K562 (cell line): Measurements from ENCODE around the gene TNK2. TPM values are rescaled to one million over a fixed set of nuclear protein-coding genes. Genes with fewer than 3 reads are reported as not detected.
A peak's percentile ranks its signal among the peaks of the same experiment; 100 is the strongest.

Experiments used
- CHAMP1 ChIP-seq: fragments of 450-650 bp; IDR thresholded peaks from 2 replicates; pipeline ENCODE4 v1.6.1; 2016; ENCODE audit warnings: mild to moderate bottlenecking
- CREBBP ChIP-seq: IDR thresholded peaks from one replicate; pipeline ENCODE4 v1.6.1; 2012; ENCODE audit warnings: low read depth, mild to moderate bottlenecking, control low read depth, inconsistent platforms, low read length
- CXXC5 ChIP-seq: fragments of 250-450 bp; sonication (Bioruptor Pico); IDR thresholded peaks from 2 replicates; pipeline ENCODE4 v1.8.0; 2022; ENCODE audit warnings: inconsistent platforms, mild to moderate bottlenecking, moderate library complexity
- FOXP1 ChIP-seq: sonication (generic); formaldehyde crosslinking; IDR thresholded peaks from 2 replicates; pipeline ENCODE4 v1.8.0; 2022; ENCODE audit warnings: mild to moderate bottlenecking, missing genetic modification reagents
- HDAC6 ChIP-seq: IDR thresholded peaks from 2 replicates; pipeline ENCODE4 v1.6.1; 2012; ENCODE audit warnings: low read depth, mild to moderate bottlenecking, control low read depth, inconsistent platforms, low read length, moderate library complexity
- PTRF ChIP-seq: fragments of 450-650 bp; IDR thresholded peaks from 2 replicates; pipeline ENCODE4 v1.6.1; 2016; ENCODE audit warnings: mild to moderate bottlenecking, missing genetic modification characterization, missing compliant biosample characterization
- PYGO2 ChIP-seq: fragments of 450-650 bp; IDR thresholded peaks from 2 replicates; pipeline ENCODE4 v1.6.1; 2016; ENCODE audit warnings: mild to moderate bottlenecking, missing genetic modification characterization, moderate library complexity, missing compliant biosample characterization
- TARDBP ChIP-seq: fragments of 450-650 bp; IDR thresholded peaks from 2 replicates; pipeline ENCODE4 v1.6.1; 2016
- TOE1 ChIP-seq, 2 experiments: fragments of 450-650 bp in 1 of 2; sonication (generic) in 1 of 2; formaldehyde crosslinking in 1 of 2; IDR thresholded peaks; 2 replicates each; pipeline versions ENCODE4 v1.7.1 to v1.8.0; 2016 to 2022; ENCODE audit warnings: borderline replicate concordance in 2 of 2, mild to moderate bottlenecking in 2 of 2, antibody characterized with exemption in 1 of 2, inconsistent platforms in 1 of 2, low read depth in 1 of 2, missing genetic modification reagents in 1 of 2, moderate library complexity in 1 of 2
- ZBTB7A ChIP-seq: IDR thresholded peaks from 2 replicates; pipeline ENCODE4 v1.6.1; 2011; ENCODE audit warnings: low read depth, mild to moderate bottlenecking, low read length, moderate library complexity, borderline replicate concordance; ENCODE audit not compliant: control insufficient read depth
- ZKSCAN8 ChIP-seq: fragments of 200-800 bp; sonication (Bioruptor generic); IDR thresholded peaks from 2 replicates; pipeline ENCODE4 v1.6.1; 2016; ENCODE audit warnings: missing genetic modification characterization, missing compliant biosample characterization
- ZNF316 ChIP-seq: fragments of 450-650 bp; IDR thresholded peaks from 2 replicates; pipeline ENCODE4 v1.6.1; 2016
- polyA plus RNA-seq, 8 experiments: library from polyadenylated mRNA; depleted of rRNA in 4 of 8; stranded (reverse) in 5 of 8; unstranded in 3 of 8; fragments of >200 nt; fragmentation: Nextera tagmentation in 2 of 8; fragmentation: Illumina TruSeq in 1 of 8; extraction: Ambion mirVana in 2 of 8; extraction: Trizol in 1 of 8; gene quantifications; 2 replicates each; pipeline versions ENCODE4 v1.2.1 to v1.2.3, GENCODE V29; 2011 to 2014; ENCODE audit warnings: inconsistent platforms in 1 of 8, missing spikeins in 1 of 8
- total RNA-seq, 7 experiments: library from RNA; depleted of rRNA in 6 of 7; stranded (reverse); fragments of >200 nt in 6 of 7; fragmentation: Illumina TruSeq in 2 of 7; extraction: Trizol in 2 of 7; gene quantifications; 2 replicates each; pipeline versions ENCODE4 v1.2.1 to v1.2.3, GENCODE V29; 2011 to 2021; ENCODE audit warnings: low replicate concordance in 1 of 7
- TF ChIP-seq, protein P1 (sequence below): fragments of 450-650 bp; IDR thresholded peaks from 2 replicates; pipeline ENCODE4 v1.6.1; 2016; ENCODE audit warnings: mild to moderate bottlenecking, moderate library complexity

TNK2 gene
- total and polyA plus RNA-seq, 9 of the 15 experiments (the other 6 are each of a cell fraction or from before 2014, with no cell fraction given), result 0.03 to 33.8 (median 6.5) TPM

DNA sequence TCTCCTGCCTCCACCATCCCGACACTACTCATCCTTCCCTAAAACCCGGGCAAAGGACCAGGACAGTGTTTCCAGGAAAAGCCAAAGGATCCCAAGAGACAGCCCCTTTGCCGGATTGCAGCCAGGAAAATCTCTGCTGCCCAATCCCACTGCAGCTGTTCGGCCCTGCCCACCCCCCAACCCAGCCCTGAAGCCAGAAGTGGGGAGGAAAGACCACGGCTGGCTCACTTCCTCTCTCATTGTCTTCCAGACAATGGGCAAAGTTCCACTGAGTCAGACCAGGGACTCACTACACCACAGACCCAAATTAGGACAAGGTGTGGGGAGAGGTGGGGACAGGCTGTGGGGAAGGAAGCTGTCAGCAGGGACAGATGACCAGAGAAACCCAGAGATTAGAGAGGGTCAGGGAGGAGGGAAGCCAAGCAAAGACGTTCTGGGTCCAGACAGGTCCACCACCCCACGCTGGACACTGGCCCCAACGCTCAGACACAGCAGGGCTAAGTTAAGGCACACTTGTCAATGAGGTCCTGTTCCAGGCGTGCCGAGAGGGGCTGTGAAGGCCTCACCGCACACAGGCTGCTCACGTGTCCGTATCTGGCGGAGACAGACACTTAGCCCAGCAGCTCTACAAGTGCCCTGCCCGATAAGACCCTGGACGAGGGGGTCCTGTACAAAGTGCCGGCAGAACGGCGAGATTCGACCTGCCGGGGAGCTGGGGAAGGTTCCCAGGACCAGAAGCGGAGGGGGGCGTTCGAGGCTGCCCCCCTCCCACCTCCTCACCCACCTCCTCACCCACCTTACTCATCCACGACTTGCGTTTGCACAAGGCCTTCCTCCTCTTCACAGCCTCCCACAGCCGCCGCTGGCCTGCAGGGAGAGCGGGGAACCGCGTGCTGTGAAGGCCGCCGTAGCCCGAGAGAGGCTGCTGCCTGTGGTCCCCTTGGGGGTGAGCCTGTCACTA lies 21.9 kb downstream of the TNK2 start (continued):
- TF ChIP-seq PTRF (tag), result no peak
- no peak for TF ChIP-seq CREBBP
- peak; percentile 77; the same call in 1 of the 2 replicates for TF ChIP-seq ZBTB7A
- peak; percentile 52; the same call in 1 of the 2 replicates for TF ChIP-seq CXXC5
- TF ChIP-seq ZNF316, result no peak
- TF ChIP-seq PYGO2, result no peak
- TF ChIP-seq ZKSCAN8, result no peak
- no peak for TF ChIP-seq TOE1 (IDR thresholded peaks at IDR 0.05; ENCODE audit: borderline replicate concordance)
- TF ChIP-seq TOE1 (CRISPR knock-in tag; IDR thresholded peaks at IDR 0.05; ENCODE audit: borderline replicate concordance, low read depth), result no peak
- no peak for TF ChIP-seq HDAC6
- no peak for TF ChIP-seq FOXP1 (CRISPR knock-in tag)
- TF ChIP-seq, protein P1, sequence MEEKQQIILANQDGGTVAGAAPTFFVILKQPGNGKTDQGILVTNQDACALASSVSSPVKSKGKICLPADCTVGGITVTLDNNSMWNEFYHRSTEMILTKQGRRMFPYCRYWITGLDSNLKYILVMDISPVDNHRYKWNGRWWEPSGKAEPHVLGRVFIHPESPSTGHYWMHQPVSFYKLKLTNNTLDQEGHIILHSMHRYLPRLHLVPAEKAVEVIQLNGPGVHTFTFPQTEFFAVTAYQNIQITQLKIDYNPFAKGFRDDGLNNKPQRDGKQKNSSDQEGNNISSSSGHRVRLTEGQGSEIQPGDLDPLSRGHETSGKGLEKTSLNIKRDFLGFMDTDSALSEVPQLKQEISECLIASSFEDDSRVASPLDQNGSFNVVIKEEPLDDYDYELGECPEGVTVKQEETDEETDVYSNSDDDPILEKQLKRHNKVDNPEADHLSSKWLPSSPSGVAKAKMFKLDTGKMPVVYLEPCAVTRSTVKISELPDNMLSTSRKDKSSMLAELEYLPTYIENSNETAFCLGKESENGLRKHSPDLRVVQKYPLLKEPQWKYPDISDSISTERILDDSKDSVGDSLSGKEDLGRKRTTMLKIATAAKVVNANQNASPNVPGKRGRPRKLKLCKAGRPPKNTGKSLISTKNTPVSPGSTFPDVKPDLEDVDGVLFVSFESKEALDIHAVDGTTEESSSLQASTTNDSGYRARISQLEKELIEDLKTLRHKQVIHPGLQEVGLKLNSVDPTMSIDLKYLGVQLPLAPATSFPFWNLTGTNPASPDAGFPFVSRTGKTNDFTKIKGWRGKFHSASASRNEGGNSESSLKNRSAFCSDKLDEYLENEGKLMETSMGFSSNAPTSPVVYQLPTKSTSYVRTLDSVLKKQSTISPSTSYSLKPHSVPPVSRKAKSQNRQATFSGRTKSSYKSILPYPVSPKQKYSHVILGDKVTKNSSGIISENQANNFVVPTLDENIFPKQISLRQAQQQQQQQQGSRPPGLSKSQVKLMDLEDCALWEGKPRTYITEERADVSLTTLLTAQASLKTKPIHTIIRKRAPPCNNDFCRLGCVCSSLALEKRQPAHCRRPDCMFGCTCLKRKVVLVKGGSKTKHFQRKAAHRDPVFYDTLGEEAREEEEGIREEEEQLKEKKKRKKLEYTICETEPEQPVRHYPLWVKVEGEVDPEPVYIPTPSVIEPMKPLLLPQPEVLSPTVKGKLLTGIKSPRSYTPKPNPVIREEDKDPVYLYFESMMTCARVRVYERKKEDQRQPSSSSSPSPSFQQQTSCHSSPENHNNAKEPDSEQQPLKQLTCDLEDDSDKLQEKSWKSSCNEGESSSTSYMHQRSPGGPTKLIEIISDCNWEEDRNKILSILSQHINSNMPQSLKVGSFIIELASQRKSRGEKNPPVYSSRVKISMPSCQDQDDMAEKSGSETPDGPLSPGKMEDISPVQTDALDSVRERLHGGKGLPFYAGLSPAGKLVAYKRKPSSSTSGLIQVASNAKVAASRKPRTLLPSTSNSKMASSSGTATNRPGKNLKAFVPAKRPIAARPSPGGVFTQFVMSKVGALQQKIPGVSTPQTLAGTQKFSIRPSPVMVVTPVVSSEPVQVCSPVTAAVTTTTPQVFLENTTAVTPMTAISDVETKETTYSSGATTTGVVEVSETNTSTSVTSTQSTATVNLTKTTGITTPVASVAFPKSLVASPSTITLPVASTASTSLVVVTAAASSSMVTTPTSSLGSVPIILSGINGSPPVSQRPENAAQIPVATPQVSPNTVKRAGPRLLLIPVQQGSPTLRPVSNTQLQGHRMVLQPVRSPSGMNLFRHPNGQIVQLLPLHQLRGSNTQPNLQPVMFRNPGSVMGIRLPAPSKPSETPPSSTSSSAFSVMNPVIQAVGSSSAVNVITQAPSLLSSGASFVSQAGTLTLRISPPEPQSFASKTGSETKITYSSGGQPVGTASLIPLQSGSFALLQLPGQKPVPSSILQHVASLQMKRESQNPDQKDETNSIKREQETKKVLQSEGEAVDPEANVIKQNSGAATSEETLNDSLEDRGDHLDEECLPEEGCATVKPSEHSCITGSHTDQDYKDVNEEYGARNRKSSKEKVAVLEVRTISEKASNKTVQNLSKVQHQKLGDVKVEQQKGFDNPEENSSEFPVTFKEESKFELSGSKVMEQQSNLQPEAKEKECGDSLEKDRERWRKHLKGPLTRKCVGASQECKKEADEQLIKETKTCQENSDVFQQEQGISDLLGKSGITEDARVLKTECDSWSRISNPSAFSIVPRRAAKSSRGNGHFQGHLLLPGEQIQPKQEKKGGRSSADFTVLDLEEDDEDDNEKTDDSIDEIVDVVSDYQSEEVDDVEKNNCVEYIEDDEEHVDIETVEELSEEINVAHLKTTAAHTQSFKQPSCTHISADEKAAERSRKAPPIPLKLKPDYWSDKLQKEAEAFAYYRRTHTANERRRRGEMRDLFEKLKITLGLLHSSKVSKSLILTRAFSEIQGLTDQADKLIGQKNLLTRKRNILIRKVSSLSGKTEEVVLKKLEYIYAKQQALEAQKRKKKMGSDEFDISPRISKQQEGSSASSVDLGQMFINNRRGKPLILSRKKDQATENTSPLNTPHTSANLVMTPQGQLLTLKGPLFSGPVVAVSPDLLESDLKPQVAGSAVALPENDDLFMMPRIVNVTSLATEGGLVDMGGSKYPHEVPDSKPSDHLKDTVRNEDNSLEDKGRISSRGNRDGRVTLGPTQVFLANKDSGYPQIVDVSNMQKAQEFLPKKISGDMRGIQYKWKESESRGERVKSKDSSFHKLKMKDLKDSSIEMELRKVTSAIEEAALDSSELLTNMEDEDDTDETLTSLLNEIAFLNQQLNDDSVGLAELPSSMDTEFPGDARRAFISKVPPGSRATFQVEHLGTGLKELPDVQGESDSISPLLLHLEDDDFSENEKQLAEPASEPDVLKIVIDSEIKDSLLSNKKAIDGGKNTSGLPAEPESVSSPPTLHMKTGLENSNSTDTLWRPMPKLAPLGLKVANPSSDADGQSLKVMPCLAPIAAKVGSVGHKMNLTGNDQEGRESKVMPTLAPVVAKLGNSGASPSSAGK, result peak; percentile 75
- TF ChIP-seq CHAMP1, result no peak
- no peak for TF ChIP-seq TARDBP
